Measurements from ENCODE around the gene OR2T12. TPM values are rescaled to one million over a fixed set of nuclear protein-coding genes. Genes with fewer than 3 reads are reported as not detected.

OR2T12 gene
- total and polyA plus RNA-seq, 9 of the 15 experiments (the other 6 are each of a cell fraction or from before 2014, with no cell fraction given): 0.01 TPM; not detected in 8

DNA sequence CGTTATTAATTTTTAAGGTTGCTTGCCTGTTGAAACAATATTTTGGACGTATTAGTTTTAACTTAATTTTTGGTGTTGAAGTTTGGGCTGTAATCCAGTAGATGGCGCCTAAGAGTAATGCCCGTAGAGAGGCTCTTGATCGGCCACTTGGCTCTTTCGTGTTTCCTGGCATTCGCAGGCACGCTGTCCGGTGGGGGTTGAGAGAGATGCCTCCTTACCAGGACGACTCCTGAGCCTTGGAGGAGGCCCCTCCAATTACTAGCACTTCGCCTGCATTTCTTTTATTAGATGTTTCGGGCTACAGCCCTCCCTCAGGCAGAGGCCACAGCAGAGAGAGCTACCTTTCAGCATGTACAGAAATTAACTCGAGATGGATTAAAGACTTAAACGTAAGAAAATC is 60.0 kb downstream of the OR2T12 start (continued):
- TF ChIP-seq CEBPZ (IDR thresholded peaks at IDR 0.05; ENCODE audit: borderline replicate concordance, low read depth, low read length) (no peak), DEAF1 (CRISPR knock-in tag; IDR thresholded peaks at IDR 0.05) (peak; percentile 33; the same call in 1 of the 2 replicates), ZNF511 (CRISPR knock-in tag; IDR thresholded peaks at IDR 0.05) (no peak)

Other genes starting within 250 kb of the OR2T12 start
Only the 7 nearest of the 15 such genes appear.
- not detected in 2 replicates for gene OR2M4, start 72.0 kb downstream of the OR2T12 start, total RNA-seq (2014; rRNA removed)
- gene OR2M4, start 72.0 kb downstream of the OR2T12 start, total RNA-seq (2014; rRNA removed; fragmentation: Illumina TruSeq; extraction: Trizol): not detected in 2 replicates
- not detected in 2 replicates for gene OR2M4, start 72.0 kb downstream of the OR2T12 start, total RNA-seq (2015; rRNA removed; fragmentation: Illumina TruSeq; extraction: Trizol)
- gene OR2M4, start 72.0 kb downstream of the OR2T12 start, total RNA-seq (2021): not detected in 2 replicates
- not detected in 2 replicates for gene OR2M4, start 72.0 kb downstream of the OR2T12 start, polyA plus RNA-seq (2011; rRNA removed)
- gene OR2M4, start 72.0 kb downstream of the OR2T12 start, polyA plus RNA-seq (2014; fragmentation: Illumina TruSeq; extraction: Trizol): not detected in 2 replicates
- gene OR2M4, start 72.0 kb downstream of the OR2T12 start, polyA plus RNA-seq (2014; fragmentation: Nextera tagmentation; extraction: Ambion mirVana): not detected
- gene OR2M4, start 72.0 kb downstream of the OR2T12 start, polyA plus RNA-seq (2014; rRNA removed): not detected in 2 replicates
- 0.20 and 0.41 TPM in 2 replicates for gene OR2T33, start 25.4 kb downstream of the OR2T12 start, total RNA-seq (2014; rRNA removed)
- gene OR2T33, start 25.4 kb downstream of the OR2T12 start, total RNA-seq (2014; rRNA removed; fragmentation: Illumina TruSeq; extraction: Trizol): not detected in 2 replicates
- gene OR2T33, start 25.4 kb downstream of the OR2T12 start, total RNA-seq (2015; rRNA removed; fragmentation: Illumina TruSeq; extraction: Trizol): not detected in 2 replicates
- 0.27 TPM in 1 of 2 replicates, not detected in the other for gene OR2T33, start 25.4 kb downstream of the OR2T12 start, total RNA-seq (2021)
- gene OR2T33, start 25.4 kb downstream of the OR2T12 start, polyA plus RNA-seq (2011; rRNA removed): 0.11 TPM in 1 of 2 replicates, not detected in the other
- not detected in 2 replicates for gene OR2T33, start 25.4 kb downstream of the OR2T12 start, polyA plus RNA-seq (2014; fragmentation: Illumina TruSeq; extraction: Trizol)
- gene OR2T33, start 25.4 kb downstream of the OR2T12 start, polyA plus RNA-seq (2014; fragmentation: Nextera tagmentation; extraction: Ambion mirVana): under 1 TPM in 1 of 2 experiments, not detected in 1; 0.06 TPM
- not detected in 2 replicates for gene OR2T33, start 25.4 kb downstream of the OR2T12 start, polyA plus RNA-seq (2014; rRNA removed)
- not detected in 2 replicates for gene OR2M7, start 21.1 kb upstream of the OR2T12 start, total RNA-seq (2014; rRNA removed)
- not detected in 2 replicates for gene OR2M7, start 21.1 kb upstream of the OR2T12 start, total RNA-seq (2014; rRNA removed; fragmentation: Illumina TruSeq; extraction: Trizol)
- not detected in 2 replicates for gene OR2M7, start 21.1 kb upstream of the OR2T12 start, total RNA-seq (2015; rRNA removed; fragmentation: Illumina TruSeq; extraction: Trizol)
- gene OR2M7, start 21.1 kb upstream of the OR2T12 start, total RNA-seq (2021): not detected in 2 replicates
- 0.11 TPM in 1 of 2 replicates, not detected in the other for gene OR2M7, start 21.1 kb upstream of the OR2T12 start, polyA plus RNA-seq (2011; rRNA removed)
- not detected in 2 replicates for gene OR2M7, start 21.1 kb upstream of the OR2T12 start, polyA plus RNA-seq (2014; fragmentation: Illumina TruSeq; extraction: Trizol)
- gene OR2M7, start 21.1 kb upstream of the OR2T12 start, polyA plus RNA-seq (2014; fragmentation: Nextera tagmentation; extraction: Ambion mirVana): not detected
- not detected in 2 replicates for gene OR2M7, start 21.1 kb upstream of the OR2T12 start, polyA plus RNA-seq (2014; rRNA removed)
- gene OR14C36, start 45.4 kb upstream of the OR2T12 start, total RNA-seq (2014; rRNA removed): not detected in 2 replicates
- gene OR14C36, start 45.4 kb upstream of the OR2T12 start, total RNA-seq (2014; rRNA removed; fragmentation: Illumina TruSeq; extraction: Trizol): not detected in 2 replicates
- gene OR14C36, start 45.4 kb upstream of the OR2T12 start, total RNA-seq (2015; rRNA removed; fragmentation: Illumina TruSeq; extraction: Trizol): not detected in 2 replicates
- not detected in 2 replicates for gene OR14C36, start 45.4 kb upstream of the OR2T12 start, total RNA-seq (2021)
- gene OR14C36, start 45.4 kb upstream of the OR2T12 start, polyA plus RNA-seq (2011; rRNA removed): 0.11 TPM in 1 of 2 replicates, not detected in the other
- not detected in 2 replicates for gene OR14C36, start 45.4 kb upstream of the OR2T12 start, polyA plus RNA-seq (2014; fragmentation: Illumina TruSeq; extraction: Trizol)
- not detected for gene OR14C36, start 45.4 kb upstream of the OR2T12 start, polyA plus RNA-seq (2014; fragmentation: Nextera tagmentation; extraction: Ambion mirVana)
- not detected in 2 replicates for gene OR14C36, start 45.4 kb upstream of the OR2T12 start, polyA plus RNA-seq (2014; rRNA removed)
- not detected in 2 replicates for gene OR2T4, start 58.2 kb upstream of the OR2T12 start, total RNA-seq (2014; rRNA removed)
- gene OR2T4, start 58.2 kb upstream of the OR2T12 start, total RNA-seq (2014; rRNA removed; fragmentation: Illumina TruSeq; extraction: Trizol): not detected in 2 replicates
- gene OR2T4, start 58.2 kb upstream of the OR2T12 start, total RNA-seq (2015; rRNA removed; fragmentation: Illumina TruSeq; extraction: Trizol): not detected in 2 replicates
- not detected in 2 replicates for gene OR2T4, start 58.2 kb upstream of the OR2T12 start, total RNA-seq (2021)
- 0.39 TPM in 1 of 2 replicates, not detected in the other for gene OR2T4, start 58.2 kb upstream of the OR2T12 start, polyA plus RNA-seq (2011; rRNA removed)
- gene OR2T4, start 58.2 kb upstream of the OR2T12 start, polyA plus RNA-seq (2014; fragmentation: Illumina TruSeq; extraction: Trizol): not detected in 2 replicates
- gene OR2T4, start 58.2 kb upstream of the OR2T12 start, polyA plus RNA-seq (2014; fragmentation: Nextera tagmentation; extraction: Ambion mirVana): not detected
- not detected in 2 replicates for gene OR2T4, start 58.2 kb upstream of the OR2T12 start, polyA plus RNA-seq (2014; rRNA removed)
- not detected in 2 replicates for gene OR2T6, start 72.3 kb upstream of the OR2T12 start, total RNA-seq (2014; rRNA removed)
- not detected in 2 replicates for gene OR2T6, start 72.3 kb upstream of the OR2T12 start, total RNA-seq (2014; rRNA removed; fragmentation: Illumina TruSeq; extraction: Trizol)
- gene OR2T6, start 72.3 kb upstream of the OR2T12 start, total RNA-seq (2015; rRNA removed; fragmentation: Illumina TruSeq; extraction: Trizol): not detected in 2 replicates
- gene OR2T6, start 72.3 kb upstream of the OR2T12 start, total RNA-seq (2021): not detected in 2 replicates
- not detected in 2 replicates for gene OR2T6, start 72.3 kb upstream of the OR2T12 start, polyA plus RNA-seq (2011; rRNA removed)
- not detected in 2 replicates for gene OR2T6, start 72.3 kb upstream of the OR2T12 start, polyA plus RNA-seq (2014; fragmentation: Illumina TruSeq; extraction: Trizol)
- gene OR2T6, start 72.3 kb upstream of the OR2T12 start, polyA plus RNA-seq (2014; fragmentation: Nextera tagmentation; extraction: Ambion mirVana): not detected
- not detected in 2 replicates for gene OR2T6, start 72.3 kb upstream of the OR2T12 start, polyA plus RNA-seq (2014; rRNA removed)
- gene OR2T1, start 99.6 kb upstream of the OR2T12 start, total RNA-seq (2014; rRNA removed): not detected in 2 replicates
- gene OR2T1, start 99.6 kb upstream of the OR2T12 start, total RNA-seq (2014; rRNA removed; fragmentation: Illumina TruSeq; extraction: Trizol): not detected in 2 replicates
- gene OR2T1, start 99.6 kb upstream of the OR2T12 start, total RNA-seq (2015; rRNA removed; fragmentation: Illumina TruSeq; extraction: Trizol): not detected in 2 replicates
- gene OR2T1, start 99.6 kb upstream of the OR2T12 start, total RNA-seq (2021): not detected in 2 replicates
- gene OR2T1, start 99.6 kb upstream of the OR2T12 start, polyA plus RNA-seq (2011; rRNA removed): not detected in 2 replicates
- not detected in 2 replicates for gene OR2T1, start 99.6 kb upstream of the OR2T12 start, polyA plus RNA-seq (2014; fragmentation: Illumina TruSeq; extraction: Trizol)
- gene OR2T1, start 99.6 kb upstream of the OR2T12 start, polyA plus RNA-seq (2014; fragmentation: Nextera tagmentation; extraction: Ambion mirVana): not detected
- gene OR2T1, start 99.6 kb upstream of the OR2T12 start, polyA plus RNA-seq (2014; rRNA removed): not detected in 2 replicates